Measurements from ENCODE around the gene PCDHGB2.

The PCDHGB2 gene

DNA sequence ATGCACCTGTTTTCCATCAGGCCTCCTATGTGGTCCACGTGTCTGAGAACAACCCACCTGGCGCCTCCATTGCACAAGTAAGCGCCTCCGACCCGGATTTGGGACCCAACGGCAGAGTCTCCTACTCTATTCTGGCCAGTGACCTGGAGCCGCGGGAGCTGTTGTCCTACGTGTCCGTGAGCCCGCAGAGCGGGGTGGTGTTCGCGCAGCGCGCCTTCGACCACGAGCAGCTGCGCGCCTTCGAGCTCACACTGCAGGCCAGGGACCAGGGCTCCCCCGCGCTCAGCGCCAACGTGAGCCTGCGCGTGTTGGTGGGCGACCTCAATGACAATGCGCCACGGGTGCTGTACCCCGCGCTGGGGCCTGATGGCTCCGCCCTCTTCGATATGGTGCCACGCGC is 8.2 kb upstream of the PCDHGB2 start:
- H3K4me3 ChIP-seq (replicated peaks; ENCODE audit: insufficient read depth, low read length): no peak overlapping the region

GRCh38 chr5:141354900-141355469 is 4.8 kb upstream of the PCDHGB2 start, which contains the start of gene PCDHGA4:
Gene PCDHGA4, plus strand, starts transcription at chr5:141355021. Its CDS starts 87 bp downstream, at chr5:141355108.
- H3K4me3 ChIP-seq (replicated peaks; ENCODE audit: insufficient read depth, low read length): no peak within 1 kb of the TSS

More for the DNA sequence above, 8.2 kb upstream of the PCDHGB2 start:
- TF ChIP-seq POLR2AphosphoS5 (IDR thresholded peaks at IDR 0.05; ENCODE audit: low read depth) (no peak), GABPA (IDR thresholded peaks at IDR 0.05; ENCODE audit: low read depth) (no peak), SPI1 (IDR thresholded peaks at IDR 0.05; ENCODE audit: borderline replicate concordance, low read depth) (no peak), REST (IDR thresholded peaks at IDR 0.05; ENCODE audit: insufficient replicate concordance, low read depth) (no peak)
- TF ChIP-seq, protein P1, sequence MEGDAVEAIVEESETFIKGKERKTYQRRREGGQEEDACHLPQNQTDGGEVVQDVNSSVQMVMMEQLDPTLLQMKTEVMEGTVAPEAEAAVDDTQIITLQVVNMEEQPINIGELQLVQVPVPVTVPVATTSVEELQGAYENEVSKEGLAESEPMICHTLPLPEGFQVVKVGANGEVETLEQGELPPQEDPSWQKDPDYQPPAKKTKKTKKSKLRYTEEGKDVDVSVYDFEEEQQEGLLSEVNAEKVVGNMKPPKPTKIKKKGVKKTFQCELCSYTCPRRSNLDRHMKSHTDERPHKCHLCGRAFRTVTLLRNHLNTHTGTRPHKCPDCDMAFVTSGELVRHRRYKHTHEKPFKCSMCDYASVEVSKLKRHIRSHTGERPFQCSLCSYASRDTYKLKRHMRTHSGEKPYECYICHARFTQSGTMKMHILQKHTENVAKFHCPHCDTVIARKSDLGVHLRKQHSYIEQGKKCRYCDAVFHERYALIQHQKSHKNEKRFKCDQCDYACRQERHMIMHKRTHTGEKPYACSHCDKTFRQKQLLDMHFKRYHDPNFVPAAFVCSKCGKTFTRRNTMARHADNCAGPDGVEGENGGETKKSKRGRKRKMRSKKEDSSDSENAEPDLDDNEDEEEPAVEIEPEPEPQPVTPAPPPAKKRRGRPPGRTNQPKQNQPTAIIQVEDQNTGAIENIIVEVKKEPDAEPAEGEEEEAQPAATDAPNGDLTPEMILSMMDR (IDR thresholded peaks at IDR 0.05; ENCODE audit: insufficient read depth, low read length): no peak
- DNase-seq (ENCODE audit: low read depth in 1 of 2, low spot score in 1 of 2): no peak
- no peak overlapping the region for H3K27ac ChIP-seq (replicated peaks)
- H3K27me3 ChIP-seq (ENCODE audit: insufficient read depth, poor library complexity, severe bottlenecking): no peaks in the 10 kb centered on the region

GRCh38 chr5:141355641-141356040 is 4.2 kb upstream of the PCDHGB2 start:
- TF ChIP-seq, protein P1 (IDR thresholded peaks at IDR 0.05; ENCODE audit: insufficient read depth, low read length): no peak
- TF ChIP-seq SPI1 (IDR thresholded peaks at IDR 0.05; ENCODE audit: borderline replicate concordance, low read depth): no peak
- no peak for TF ChIP-seq POLR2AphosphoS5 (IDR thresholded peaks at IDR 0.05; ENCODE audit: low read depth)
- TF ChIP-seq GABPA (IDR thresholded peaks at IDR 0.05; ENCODE audit: low read depth): no peak
- TF ChIP-seq REST (IDR thresholded peaks at IDR 0.05; ENCODE audit: insufficient replicate concordance, low read depth): no peak
- DNase-seq (ENCODE audit: low read depth in 1 of 2, low spot score in 1 of 2): no peak
- Histone ChIP-seq H3K27me3 (ENCODE audit: insufficient read depth, poor library complexity, severe bottlenecking) (no peaks in the 10 kb centered on the region), H3K4me3 (replicated peaks; ENCODE audit: insufficient read depth, low read length) (no peak overlapping the region), H3K27ac (replicated peaks) (no peak overlapping the region)

More at GRCh38 chr5:141354900-141355469, 4.8 kb upstream of the PCDHGB2 start, which contains the start of gene PCDHGA4:
- no peak within 1 kb of the TSS for H3K27ac ChIP-seq (replicated peaks)
- TF ChIP-seq REST (IDR thresholded peaks at IDR 0.05; ENCODE audit: insufficient replicate concordance, low read depth) (no peak), SPI1 (IDR thresholded peaks at IDR 0.05; ENCODE audit: borderline replicate concordance, low read depth) (no peak), POLR2AphosphoS5 (IDR thresholded peaks at IDR 0.05; ENCODE audit: low read depth) (no peak), GABPA (IDR thresholded peaks at IDR 0.05; ENCODE audit: low read depth) (no peak)
- TF ChIP-seq, protein P1 (IDR thresholded peaks at IDR 0.05; ENCODE audit: insufficient read depth, low read length): no peak
- DNase-seq (ENCODE audit: low read depth in 1 of 2, low spot score in 1 of 2): no peak
- no peaks in the 10 kb centered on the region for H3K27me3 ChIP-seq (ENCODE audit: insufficient read depth, poor library complexity, severe bottlenecking)

All from HL-60 (cell line).